H9 (cell line): ENCODE data around the gene OSGIN1. TPM values are rescaled to one million over a fixed set of nuclear protein-coding genes. Genes with fewer than 3 reads are reported as not detected.
A peak's percentile ranks its signal among the peaks of the same experiment; 100 is the strongest.

Experiments
- DNase-seq: peaks from one replicate; pipeline ENCODE4 v3.0.0-alpha.2; 2017
- H2AFZ ChIP-seq: one replicate; pipeline ENCODE4 v1.6.1; 2013; ENCODE audit warnings: mild to moderate bottlenecking, low read length, control low read depth, moderate library complexity
- H2AK5ac ChIP-seq: 2 replicates; pipeline ENCODE4 v1.6.1; 2013; ENCODE audit warnings: low read length, control low read depth, mixed read lengths; ENCODE audit not compliant: insufficient read length
- H2BK120ac ChIP-seq: one replicate; pipeline ENCODE4 v1.6.1; 2013; ENCODE audit warnings: low read depth, mild to moderate bottlenecking, low read length, control low read depth, inconsistent platforms; ENCODE audit not compliant: poor library complexity, severe bottlenecking
- H2BK12ac ChIP-seq: 2 replicates; pipeline ENCODE4 v1.6.1; 2013; ENCODE audit warnings: low read length, control low read depth, mixed read lengths, low read depth; ENCODE audit not compliant: insufficient read length
- H2BK15ac ChIP-seq: 2 replicates; pipeline ENCODE4 v1.6.1; 2013; ENCODE audit warnings: low read depth, low read length, control low read depth
- H2BK20ac ChIP-seq: one replicate; pipeline ENCODE4 v1.6.1; 2013; ENCODE audit warnings: low read depth, mild to moderate bottlenecking, low read length, control low read depth, inconsistent platforms; ENCODE audit not compliant: poor library complexity, severe bottlenecking
- H2BK5ac ChIP-seq: 2 replicates; pipeline ENCODE4 v1.6.1; 2013; ENCODE audit warnings: low read length, control low read depth, mixed read lengths; ENCODE audit not compliant: insufficient read length
- H3K14ac ChIP-seq: 2 replicates; pipeline ENCODE4 v1.6.1; 2013; ENCODE audit warnings: low read length, control low read depth; ENCODE audit not compliant: insufficient read depth
- H3K18ac ChIP-seq: 2 replicates; pipeline ENCODE4 v1.6.1; 2013; ENCODE audit warnings: low read depth, mild to moderate bottlenecking, mixed read lengths, low read length, control low read depth; ENCODE audit not compliant: insufficient read length
- H3K23ac ChIP-seq: 2 replicates; pipeline ENCODE4 v1.6.1; 2013; ENCODE audit warnings: low read length, control low read depth, mixed read lengths, low read depth; ENCODE audit not compliant: insufficient read length
- H3K23me2 ChIP-seq: 2 replicates; pipeline ENCODE4 v1.6.1; 2013; ENCODE audit warnings: low read depth, mild to moderate bottlenecking, mixed read lengths, low read length, control low read depth; ENCODE audit not compliant: insufficient read length, poor library complexity, severe bottlenecking
- H3K27ac ChIP-seq: 2 replicates; pipeline ENCODE4 v1.5.1; 2013; ENCODE audit warnings: low read length, control low read depth, mixed read lengths, low read depth; ENCODE audit not compliant: insufficient read length
- H3K27me3 ChIP-seq: 2 replicates; pipeline ENCODE4 v1.6.1; 2013; ENCODE audit warnings: low read length, control low read depth, inconsistent platforms; ENCODE audit not compliant: insufficient read depth
- H3K4ac ChIP-seq: 2 replicates; pipeline ENCODE4 v1.6.1; 2013; ENCODE audit warnings: low read depth, mild to moderate bottlenecking, control low read depth, inconsistent platforms, low read length, moderate library complexity
- H3K4me1 ChIP-seq: 2 replicates; pipeline ENCODE4 v1.6.1; 2013; ENCODE audit warnings: low read length, control low read depth, inconsistent platforms; ENCODE audit not compliant: insufficient read depth
- H3K4me2 ChIP-seq: 2 replicates; pipeline ENCODE4 v1.6.1; 2013; ENCODE audit warnings: low read length, control low read depth, mixed read lengths; ENCODE audit not compliant: insufficient read length, insufficient read depth
- H3K56ac ChIP-seq: 2 replicates; pipeline ENCODE4 v1.6.1; 2013; ENCODE audit warnings: low read depth, mild to moderate bottlenecking, mixed read lengths, low read length, control low read depth; ENCODE audit not compliant: insufficient read length
- H3K79me1 ChIP-seq: 2 replicates; pipeline ENCODE4 v1.6.1; 2013; ENCODE audit warnings: low read depth, mild to moderate bottlenecking, moderate library complexity, low read length, control low read depth, inconsistent platforms; ENCODE audit not compliant: insufficient read depth, poor library complexity, severe bottlenecking
- H3K79me2 ChIP-seq: 2 replicates; pipeline ENCODE4 v1.6.1; 2013; ENCODE audit warnings: low read length, control low read depth, inconsistent platforms; ENCODE audit not compliant: insufficient read depth
- H3K9ac ChIP-seq: 2 replicates; pipeline ENCODE4 v1.6.1; 2013; ENCODE audit warnings: low read length, control low read depth, mixed read lengths; ENCODE audit not compliant: insufficient read length; ENCODE audit errors: extremely low read depth
- H3K9me3 ChIP-seq: one replicate; pipeline ENCODE4 v1.6.1; 2013; ENCODE audit warnings: low read depth, low read length, inconsistent platforms; ENCODE audit not compliant: control insufficient read depth
- H3T11ph ChIP-seq: one replicate; pipeline ENCODE4 v1.6.1; 2013; ENCODE audit warnings: mild to moderate bottlenecking, low read length, control low read depth, inconsistent platforms
- H4K20me1 ChIP-seq: one replicate; pipeline ENCODE4 v1.6.1; 2013; ENCODE audit not compliant: control insufficient read depth, insufficient read length, insufficient read depth
- H4K5ac ChIP-seq: 2 replicates; pipeline ENCODE4 v1.6.1; 2013; ENCODE audit warnings: low read depth, mild to moderate bottlenecking, mixed read lengths, low read length, control low read depth; ENCODE audit not compliant: insufficient read length
- H4K8ac ChIP-seq: replicated peaks from 2 replicates; pipeline ENCODE4 v1.6.1; 2013; ENCODE audit warnings: low read length, control low read depth, mixed read lengths, low read depth; ENCODE audit not compliant: insufficient read length
- H4K91ac ChIP-seq: 2 replicates; pipeline ENCODE4 v1.6.1; 2013; ENCODE audit warnings: low read depth, mild to moderate bottlenecking, moderate library complexity, mixed read lengths, low read length, control low read depth; ENCODE audit not compliant: insufficient read length
- H3K27ac Mint-ChIP-seq, 3 experiments: 2 replicates in 2 of 3; 3 replicates in 1 of 3; pipeline ENCODE4 v1.8.0; 2020 to 2021; ENCODE audit warnings: mixed read lengths in 3 of 3, mild to moderate bottlenecking in 1 of 3, moderate library complexity in 1 of 3
- H3K27me3 Mint-ChIP-seq: 2 replicates; pipeline ENCODE4 v1.8.0; 2021; ENCODE audit warnings: low read depth, mild to moderate bottlenecking, moderate library complexity, mixed read lengths
- H3K36me3 Mint-ChIP-seq, 3 experiments: 2 replicates in 2 of 3; 3 replicates in 1 of 3; pipeline ENCODE4 v1.8.0; 2020 to 2021; ENCODE audit warnings: low read depth in 3 of 3, mixed read lengths in 3 of 3; ENCODE audit not compliant: insufficient read depth in 1 of 3
- H3K4me1 Mint-ChIP-seq, 2 experiments: 2 replicates each; pipeline ENCODE4 v1.8.0; 2020; ENCODE audit warnings: mixed read lengths in 2 of 2
- H3K4me3 Mint-ChIP-seq, 2 experiments: 2 replicates in 1 of 2; 3 replicates in 1 of 2; pipeline ENCODE4 v1.8.0; 2020 to 2021; ENCODE audit warnings: mild to moderate bottlenecking in 2 of 2, mixed read lengths in 2 of 2, moderate library complexity in 1 of 2
- H3K9me3 Mint-ChIP-seq, 2 experiments: 2 replicates in 1 of 2; 3 replicates in 1 of 2; pipeline ENCODE4 v1.8.0; 2020; ENCODE audit warnings: mild to moderate bottlenecking in 2 of 2, mixed read lengths in 2 of 2, moderate library complexity in 1 of 2
- CTCF ChIP-seq: fragments of 200-600 bp; sonication (generic); conservative IDR thresholded peaks from 3 replicates; pipeline ENCODE4 v1.8.0; 2021; ENCODE audit warnings: antibody characterized with exemption, mild to moderate bottlenecking
- WGBS: extraction: QIAGEN DNeasy Blood & Tissue Kit; methylation state at CpG from one replicate; pipeline ENCODE4 v1.1.7; 2013; ENCODE audit warnings: missing lambda C conversion rate, low lambda C conversion rate, mixed read lengths; ENCODE audit not compliant: insufficient read length; ENCODE audit errors: extremely low coverage; 5-methylcytosine and 5-hydroxymethylcytosine counted together
- total RNA-seq: library from RNA; stranded (reverse); gene quantifications from 2 replicates; pipeline ENCODE4 v1.2.1, GENCODE V29; 2021

The OSGIN1 gene
- total RNA-seq, 1 experiment from 2014 or later: 0.63 TPM

- no CpG with 5 or more reads among the region's 8 CpGs for WGBS
- no peak for TF ChIP-seq CTCF
- Histone ChIP-seq H2BK120ac (no peak overlapping the region), H3K79me2 (no peaks in the 10 kb centered on the region), H3K14ac (no peak overlapping the region), H4K5ac (no peak overlapping the region), H3K23ac (no peak overlapping the region), H3K79me1 (no peaks in the 10 kb centered on the region), H3K27me3 (no peaks in the 10 kb centered on the region), H2BK5ac (no peak overlapping the region), H4K8ac (no peak overlapping the region), H2BK15ac (no peak overlapping the region), H2BK12ac (no peak overlapping the region), H2BK20ac (no peak overlapping the region), H3K4ac (no peak overlapping the region), H3K27ac (no peak overlapping the region), H3K4me2 (no peak overlapping the region), H3K23me2 (no peaks in the 10 kb centered on the region), H3K56ac (no peak overlapping the region), H3K18ac (no peak overlapping the region), H3K9ac (no peak overlapping the region), H3K9me3 (no peaks in the 10 kb centered on the region), H2AK5ac (no peak overlapping the region), H3T11ph (no peak overlapping the region), H4K91ac (no peak overlapping the region), H4K20me1 (no peaks in the 10 kb centered on the region), H3K4me1 (no peaks in the 10 kb centered on the region), H2AFZ (no peak overlapping the region)
- Mint-ChIP-seq H3K27me3 (peaks cover 5% of the 10 kb centered on the region), H3K9me3 (no peaks in the 10 kb centered on the region), H3K27ac (0 out of 7 replicates have a peak overlapping the region, but pooled peaks of 1 of the 3 experiments have one; percentile 14), H3K4me1 (peaks cover 9 to 16% of the 10 kb centered on the region in 2 experiments; a peak in 2 of 4 replicates), H3K4me3 (no peak overlapping the region), H3K36me3 (peaks cover 0 to 20% (median 6%) of the 10 kb centered on the region in 3 experiments; a peak in 6 of 7 replicates)
- DNase-seq: no peak
Observed at GRCh38 chr16:83989300-83989699, 36.3 kb downstream of the OSGIN1 start.
